Type B pancreatic cell (in vitro differentiated cells): ENCODE results near the gene CTDP1. TPM values are rescaled to one million over a fixed set of nuclear protein-coding genes. Genes with fewer than 3 reads are reported as not detected.

Source experiments
- DNase-seq: peaks from one replicate; pipeline ENCODE4 v3.0.0; 2021; ENCODE audit warnings: mixed read lengths; ENCODE audit not compliant: unreplicated experiment; ENCODE audit errors: extremely low spot score
- H3K27ac Mint-ChIP-seq: 2 replicates; pipeline ENCODE4 v1.8.0; 2021; ENCODE audit warnings: mild to moderate bottlenecking, mixed read lengths
- H3K27me3 Mint-ChIP-seq: 2 replicates; pipeline ENCODE4 v1.8.0; 2021; ENCODE audit warnings: mixed read lengths
- H3K36me3 Mint-ChIP-seq: 2 replicates; pipeline ENCODE4 v1.8.0; 2021; ENCODE audit warnings: mixed read lengths
- H3K4me1 Mint-ChIP-seq: one replicate; pipeline ENCODE4 v1.8.0; 2021; ENCODE audit warnings: mixed read lengths; ENCODE audit not compliant: unreplicated experiment
- H3K4me3 Mint-ChIP-seq: 2 replicates; pipeline ENCODE4 v1.8.0; 2021; ENCODE audit warnings: mild to moderate bottlenecking, mixed read lengths
- H3K9me3 Mint-ChIP-seq: 2 replicates; pipeline ENCODE4 v1.8.0; 2021; ENCODE audit warnings: mixed read lengths
- total RNA-seq: library from RNA; stranded (reverse); gene quantifications from 2 replicates; pipeline ENCODE4 v1.2.1, GENCODE V29; 2021; ENCODE audit warnings: low replicate concordance
- TF ChIP-seq, protein P1 (sequence below): fragments of 200-600 bp; sonication (generic); conservative IDR thresholded peaks from 2 replicates; pipeline ENCODE4 v1.5.0; 2021; ENCODE audit warnings: antibody characterized with exemption, mild to moderate bottlenecking

CTDP1 gene
- total RNA-seq, 1 donor from 2014 or later = 21.1 TPM

- Mint-ChIP-seq H3K27me3 (peaks cover 79% of the 10 kb centered on the region), H3K9me3 (no peaks in the 10 kb centered on the region), H3K27ac (peak overlapping the region; percentile 1), H3K4me1 (peaks cover 5% of the 10 kb centered on the region), H3K4me3 (peak overlapping the region; percentile 85), H3K36me3 (no peaks in the 10 kb centered on the region)
- TF ChIP-seq, protein P1, sequence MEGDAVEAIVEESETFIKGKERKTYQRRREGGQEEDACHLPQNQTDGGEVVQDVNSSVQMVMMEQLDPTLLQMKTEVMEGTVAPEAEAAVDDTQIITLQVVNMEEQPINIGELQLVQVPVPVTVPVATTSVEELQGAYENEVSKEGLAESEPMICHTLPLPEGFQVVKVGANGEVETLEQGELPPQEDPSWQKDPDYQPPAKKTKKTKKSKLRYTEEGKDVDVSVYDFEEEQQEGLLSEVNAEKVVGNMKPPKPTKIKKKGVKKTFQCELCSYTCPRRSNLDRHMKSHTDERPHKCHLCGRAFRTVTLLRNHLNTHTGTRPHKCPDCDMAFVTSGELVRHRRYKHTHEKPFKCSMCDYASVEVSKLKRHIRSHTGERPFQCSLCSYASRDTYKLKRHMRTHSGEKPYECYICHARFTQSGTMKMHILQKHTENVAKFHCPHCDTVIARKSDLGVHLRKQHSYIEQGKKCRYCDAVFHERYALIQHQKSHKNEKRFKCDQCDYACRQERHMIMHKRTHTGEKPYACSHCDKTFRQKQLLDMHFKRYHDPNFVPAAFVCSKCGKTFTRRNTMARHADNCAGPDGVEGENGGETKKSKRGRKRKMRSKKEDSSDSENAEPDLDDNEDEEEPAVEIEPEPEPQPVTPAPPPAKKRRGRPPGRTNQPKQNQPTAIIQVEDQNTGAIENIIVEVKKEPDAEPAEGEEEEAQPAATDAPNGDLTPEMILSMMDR = no peak
- no peak for DNase-seq
Measured at GRCh38 chr18:79796531-79797405, 117.2 kb downstream of the CTDP1 start.

DNA sequence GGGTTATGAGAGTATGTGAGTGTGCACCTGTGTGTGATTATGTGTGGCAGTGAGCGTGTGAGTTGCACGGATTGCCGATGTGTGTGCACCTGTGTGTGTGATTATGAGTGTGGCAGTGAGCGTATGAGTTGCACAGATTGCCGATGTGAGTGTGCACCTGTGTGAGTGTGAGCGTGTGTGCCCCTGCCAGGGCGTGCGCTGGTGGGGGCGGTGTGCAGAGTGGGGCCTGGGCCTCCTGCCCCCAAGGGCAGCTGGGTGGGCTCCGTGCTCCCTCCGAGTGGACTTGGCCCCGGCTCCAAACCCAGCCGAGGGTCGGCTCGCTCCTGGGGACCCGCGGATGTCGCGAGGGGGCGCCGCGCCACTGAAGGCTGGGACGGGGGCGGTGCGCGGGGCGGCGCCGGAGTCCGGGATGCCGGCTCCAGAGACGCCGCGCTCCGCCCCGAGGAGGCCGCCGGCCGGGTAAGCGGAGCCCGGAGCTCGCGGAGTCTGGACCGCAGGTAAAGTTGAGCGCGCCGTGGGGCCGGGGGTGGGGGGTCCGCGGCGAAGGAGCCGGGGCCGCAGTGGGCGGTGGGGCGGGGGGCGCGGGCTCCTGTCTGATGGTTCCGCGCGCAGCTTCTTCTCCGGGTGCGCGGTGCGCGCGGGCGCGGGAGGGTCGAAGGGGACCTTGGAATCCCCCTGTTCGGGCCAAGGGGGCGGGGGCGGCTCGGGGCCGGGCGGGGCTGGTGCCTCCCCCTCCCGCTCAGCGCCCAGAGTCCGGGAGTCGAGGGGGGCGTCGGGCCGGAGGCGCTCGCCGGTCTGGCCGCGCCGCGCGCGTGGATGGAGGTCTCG, 118.1 kb downstream of the CTDP1 start, which contains the start of gene KCNG2:
Gene KCNG2 (plus strand): TSS at position 421 of the 828 bp plus-strand sequence. CDS start 65,730 bp downstream, outside the sequence.
- peak within 1 kb of the TSS; percentile 1 for H3K27ac Mint-ChIP-seq
- peaks cover 5% of the 10 kb centered on the region for H3K4me1 Mint-ChIP-seq
- peak; percentile 69 for DNase-seq
- peaks cover 73% of the 10 kb centered on the region for H3K27me3 Mint-ChIP-seq
- TF ChIP-seq, protein P1 = peak; percentile 48
- H3K4me3 Mint-ChIP-seq = peak within 1 kb of the TSS; percentile 85
- no peaks in the 10 kb centered on the region for H3K9me3 Mint-ChIP-seq
- no peaks in the 10 kb centered on the region for H3K36me3 Mint-ChIP-seq

- peaks cover 5% of the 10 kb centered on the region for H3K4me1 Mint-ChIP-seq
- H3K27me3 Mint-ChIP-seq = peaks cover 69% of the 10 kb centered on the region
- TF ChIP-seq, protein P1 = no peak
- peak overlapping the region; percentile 73 for H3K4me3 Mint-ChIP-seq
- H3K9me3 Mint-ChIP-seq = no peaks in the 10 kb centered on the region
- peak; percentile 70 for DNase-seq
- no peak overlapping the region for H3K27ac Mint-ChIP-seq
- H3K36me3 Mint-ChIP-seq = no peaks in the 10 kb centered on the region
Measured at GRCh38 chr18:79798346-79798998, 118.9 kb downstream of the CTDP1 start.

- Mint-ChIP-seq H3K36me3 (no peaks in the 10 kb centered on the region), H3K4me3 (peak overlapping the region; percentile 73), H3K27ac (no peak overlapping the region), H3K27me3 (peaks cover 66% of the 10 kb centered on the region), H3K4me1 (peaks cover 5% of the 10 kb centered on the region), H3K9me3 (no peaks in the 10 kb centered on the region)
- TF ChIP-seq, protein P1 = no peak
- DNase-seq = peak; percentile 68
Measured at GRCh38 chr18:79798999-79799370, 119.4 kb downstream of the CTDP1 start.

DNA sequence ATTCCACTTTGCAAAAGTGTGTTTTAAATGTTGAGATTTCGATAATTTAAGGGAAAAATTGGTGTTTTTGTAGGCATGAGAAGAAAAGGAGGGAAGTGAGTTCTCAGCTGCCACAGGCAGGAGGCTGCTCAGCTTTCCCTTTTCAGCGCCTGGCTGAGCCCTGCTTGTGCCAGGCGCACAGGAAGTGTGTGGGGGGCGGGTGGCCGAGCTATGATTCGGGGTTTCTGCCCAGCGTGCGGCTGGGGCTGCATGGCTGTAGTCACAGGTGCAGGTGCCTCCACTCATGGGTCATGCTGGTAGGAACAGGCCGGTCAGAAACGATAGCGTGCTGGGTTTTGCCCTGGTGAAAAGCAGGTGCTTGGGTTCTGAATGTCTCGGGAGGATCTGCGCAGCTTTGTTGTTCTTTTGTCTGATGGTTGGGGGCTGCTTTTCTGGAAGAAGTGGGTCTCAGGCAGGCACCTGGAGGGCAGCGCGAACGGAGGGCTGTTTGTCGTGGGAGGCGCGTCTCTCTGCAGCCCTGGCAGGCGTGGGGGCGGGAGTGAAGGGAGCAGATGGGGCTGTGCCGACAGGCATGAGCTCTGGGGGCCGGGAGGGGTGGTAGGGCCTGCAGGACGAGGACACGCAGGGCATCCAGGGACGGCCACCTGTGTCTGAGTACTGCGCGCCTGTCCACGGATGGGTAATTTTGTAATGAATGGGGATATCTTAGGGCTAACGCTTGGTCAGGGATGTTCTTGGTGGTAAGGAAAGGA, 120.2 kb downstream of the CTDP1 start:
- Mint-ChIP-seq H3K4me3 (peak overlapping the region; percentile 73), H3K9me3 (no peaks in the 10 kb centered on the region), H3K27me3 (peaks cover 58% of the 10 kb centered on the region), H3K4me1 (peaks cover 5% of the 10 kb centered on the region), H3K27ac (no peak overlapping the region), H3K36me3 (no peaks in the 10 kb centered on the region)
- DNase-seq = peak; percentile 67
- TF ChIP-seq, protein P1 = no peak
